NCI-H146 (cell line): ENCODE measurements around the gene GJB2.
A peak's percentile ranks its signal among the peaks of the same experiment; 100 is the strongest.
"Not testable (repeated sequence)": the region's sequence is repeated elsewhere in the genome, so short reads cannot be mapped to it uniquely, and the experiment has no call there.

Source experiments
- DNase-seq: peaks from one replicate; lab custom pipeline; 2025; lab: John Stamatoyannopoulos, UW

Gene GJB2

GRCh38 chr13:20165417-20166257, 27.1 kb downstream of the GJB2 start:
- DNase-seq: no peak

GRCh38 chr13:20161951-20162300, 30.8 kb downstream of the GJB2 start:
- DNase-seq: no peak

- DNase-seq: no peak
Observed at GRCh38 chr13:20161275-20161950, 31.3 kb downstream of the GJB2 start.

- DNase-seq: peak; percentile 7
Observed at GRCh38 chr13:20160306-20161274, 32.1 kb downstream of the GJB2 start, which contains the start of gene GJA3. TSS of gene GJA3 (minus strand) at chr13:20161052. CDS start at chr13:20143288, 17,764 bp downstream.

- no peak for DNase-seq
Observed at GRCh38 chr13:20159646-20160305, 33.0 kb downstream of the GJB2 start.

- no peak for DNase-seq
Observed at GRCh38 chr13:20157151-20157796, 35.5 kb downstream of the GJB2 start.

- no peak for DNase-seq
Observed at GRCh38 chr13:20156702-20157101, 36.0 kb downstream of the GJB2 start.

- not testable (repeated sequence) for DNase-seq
Observed at GRCh38 chr13:20153290-20153689, 39.4 kb downstream of the GJB2 start.

GRCh38 chr13:20151612-20152011, 41.1 kb downstream of the GJB2 start:
- no peak for DNase-seq

GRCh38 chr13:20151016-20151415, 41.7 kb downstream of the GJB2 start:
- no peak for DNase-seq

- no peak for DNase-seq
Observed at GRCh38 chr13:20150561-20150960, 42.2 kb downstream of the GJB2 start.

- no peak for DNase-seq
Observed at GRCh38 chr13:20149762-20150161, 43.0 kb downstream of the GJB2 start.

- no peak for DNase-seq
Observed at GRCh38 chr13:20148501-20149183, 44.1 kb downstream of the GJB2 start.

GRCh38 chr13:20146381-20146780, 46.4 kb downstream of the GJB2 start:
- no peak for DNase-seq

- DNase-seq: no peak
Observed at GRCh38 chr13:20145521-20145920, 47.2 kb downstream of the GJB2 start.

GRCh38 chr13:20144141-20144850, 48.4 kb downstream of the GJB2 start:
- DNase-seq: no peak

- DNase-seq: no peak
Observed at GRCh38 chr13:20142927-20143480, 49.7 kb downstream of the GJB2 start.

GRCh38 chr13:20142023-20142926, 50.5 kb downstream of the GJB2 start:
- no peak for DNase-seq
